Activated CD4-positive, CD25-positive, alpha-beta regulatory T cell (primary cell): Measurements from ENCODE around the gene UGT2A3.
"Not testable (repeated sequence)": the region's sequence is repeated elsewhere in the genome, so short reads cannot be mapped to it uniquely, and the experiment has no call there.

Source experiments
- DNase-seq, 4 experiments: peaks; one replicate each; lab custom pipeline; 2025; lab: John Stamatoyannopoulos, UW

UGT2A3 gene

DNA sequence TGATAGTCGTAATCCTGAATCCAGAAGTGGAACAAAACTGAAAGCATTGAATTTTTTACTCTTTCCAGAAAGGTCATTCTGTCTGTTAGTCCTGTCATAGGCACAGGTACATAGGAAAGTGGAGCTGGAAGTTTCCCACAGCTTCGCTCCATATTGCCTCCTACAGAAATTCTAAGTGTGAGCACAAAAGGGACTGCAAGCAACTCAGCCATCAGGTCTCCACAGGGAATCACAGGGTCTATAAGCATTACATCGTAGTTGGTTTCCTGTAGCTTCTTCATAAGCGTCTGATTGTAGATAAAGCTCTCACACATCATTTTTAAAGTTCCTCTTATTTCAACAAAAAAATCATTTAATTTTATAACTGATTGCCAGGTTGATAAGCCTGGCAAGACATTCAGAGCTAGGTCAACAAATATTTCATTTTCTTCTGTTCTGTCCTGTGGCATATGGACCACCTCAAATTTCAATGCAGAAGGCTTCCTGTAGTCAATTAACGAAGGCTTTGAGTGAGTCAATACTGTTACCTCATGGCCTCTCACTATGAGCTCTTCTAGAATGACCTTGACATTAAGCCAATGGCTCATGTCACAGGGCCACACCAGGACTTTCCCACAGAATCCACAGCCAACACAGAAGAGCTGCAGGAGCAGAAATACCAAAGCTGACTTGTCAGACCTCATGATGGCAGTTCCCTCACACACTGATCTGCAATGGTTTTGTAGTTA lies at the start of gene UGT2A3:
UGT2A3 (minus strand) TSS at position 727 of the 728 bp plus-strand sequence; CDS start at position 683, 44 bp downstream.
- DNase-seq = no peak

GRCh38 chr4:68997040-68997439 lies 45.4 kb upstream of the UGT2A3 start:
- DNase-seq = no peak

DNA sequence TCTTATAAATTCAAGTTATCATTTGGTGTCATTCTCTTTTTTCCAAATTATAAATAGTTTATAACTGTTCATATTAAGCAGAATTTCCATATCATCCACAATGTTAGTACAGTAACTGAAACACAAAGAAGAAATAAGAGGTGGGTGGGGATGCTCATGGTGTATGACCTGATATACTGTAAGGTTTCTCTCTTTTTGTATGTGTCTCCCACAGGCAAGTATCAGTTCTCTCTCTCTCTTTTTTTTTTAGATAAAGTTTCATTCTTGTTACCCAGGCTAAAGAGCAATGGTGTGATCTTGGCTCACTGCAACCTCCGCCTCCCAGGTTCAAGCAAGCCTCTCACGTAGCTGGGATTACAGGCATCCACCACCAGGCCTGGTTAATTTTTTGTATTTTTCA lies 43.7 kb upstream of the UGT2A3 start:
- DNase-seq = no peak

- no peak for DNase-seq
These were observed 35.4 kb upstream of the UGT2A3 start for GRCh38 chr4:68987007-68987406.

DNA sequence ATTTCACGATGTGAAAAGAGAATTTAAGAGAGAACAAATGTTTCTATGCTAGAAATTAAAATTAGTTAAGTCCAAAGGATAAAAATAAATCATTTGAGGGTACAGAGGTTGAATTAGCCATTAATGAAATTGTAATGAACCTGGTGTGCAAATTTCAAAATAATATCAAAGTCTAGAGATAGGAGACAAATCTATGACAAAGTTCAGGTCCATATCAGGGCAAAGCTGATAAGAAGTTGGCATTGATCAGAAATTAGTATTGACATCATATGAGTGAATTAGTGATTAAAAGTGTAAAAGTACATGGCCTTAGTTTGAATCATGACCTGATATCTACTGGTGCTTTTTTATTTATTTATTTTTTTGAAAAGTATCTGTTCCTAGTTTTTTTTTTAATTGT lies 33.8 kb upstream of the UGT2A3 start:
- no peak for DNase-seq

GRCh38 chr4:68984947-68985346 lies 33.3 kb upstream of the UGT2A3 start:
- DNase-seq = no peak

- DNase-seq = no peak
These were observed 11.8 kb upstream of the UGT2A3 start for GRCh38 chr4:68963374-68963773.

DNA sequence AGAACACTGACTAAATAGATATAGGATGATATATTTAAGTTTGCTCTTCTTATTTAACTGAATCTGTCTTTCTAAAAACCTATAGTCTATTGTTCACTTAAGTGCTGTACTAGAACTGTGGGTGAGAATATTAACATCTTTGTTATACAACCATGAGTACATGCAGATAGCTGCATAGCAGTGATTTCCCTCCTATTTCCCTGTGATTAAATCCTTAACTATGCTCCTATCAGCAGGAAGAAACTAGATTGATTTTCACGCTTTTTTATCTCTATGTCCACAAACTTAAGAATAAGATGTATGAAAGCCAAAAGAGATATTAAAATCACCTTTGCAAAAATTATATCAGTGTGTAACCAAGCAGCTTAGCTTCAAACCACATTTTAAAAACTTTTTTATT lies 11.3 kb upstream of the UGT2A3 start:
- DNase-seq = no peak

DNA sequence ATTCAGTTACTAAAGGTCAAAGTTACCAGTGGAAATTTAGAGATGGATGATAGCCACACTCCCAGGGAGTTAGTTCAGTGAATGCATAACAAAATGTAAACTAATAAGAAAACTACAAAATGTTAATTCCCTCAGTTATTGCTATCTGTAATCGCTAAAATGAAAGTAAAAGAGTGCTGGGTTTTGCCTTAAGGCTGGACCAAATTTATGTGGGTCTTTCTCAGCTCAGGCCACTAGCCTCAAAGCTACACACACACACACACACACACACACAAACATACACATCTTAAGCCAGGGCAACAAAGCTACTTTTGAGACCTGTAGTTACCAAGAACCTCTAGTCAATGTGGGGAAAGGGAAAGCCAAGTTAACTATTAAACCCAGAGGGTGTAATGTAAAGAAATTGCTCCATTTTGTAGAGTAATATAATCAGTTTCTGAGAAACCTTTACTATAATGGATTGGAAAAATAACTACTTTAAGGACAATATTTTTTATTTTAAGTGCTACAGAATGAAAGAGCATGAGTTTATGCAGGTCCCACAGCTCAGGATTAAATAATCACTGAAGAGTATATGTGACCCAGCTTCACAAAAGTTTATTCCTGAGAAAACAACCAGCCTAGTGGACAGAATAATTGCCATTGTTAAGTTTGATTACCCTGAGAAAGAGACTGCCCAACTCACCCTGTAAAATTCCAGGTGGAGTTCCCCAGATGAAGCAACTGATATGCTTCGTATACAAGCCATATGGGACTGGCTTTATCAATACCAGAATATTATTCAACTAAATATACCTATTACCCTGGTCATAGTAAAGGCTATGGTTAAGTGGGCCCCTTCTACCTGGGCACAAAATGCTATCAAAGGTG lies 8.9 kb upstream of the UGT2A3 start:
- no peak for DNase-seq

- DNase-seq = not testable (repeated sequence)
These were observed 7.5 kb upstream of the UGT2A3 start for GRCh38 chr4:68959085-68959484.

- DNase-seq = no peak
These were observed 2.5 kb upstream of the UGT2A3 start for GRCh38 chr4:68954126-68954525.

GRCh38 chr4:68953056-68953596 lies 1.5 kb upstream of the UGT2A3 start:
- DNase-seq = no peak

DNA sequence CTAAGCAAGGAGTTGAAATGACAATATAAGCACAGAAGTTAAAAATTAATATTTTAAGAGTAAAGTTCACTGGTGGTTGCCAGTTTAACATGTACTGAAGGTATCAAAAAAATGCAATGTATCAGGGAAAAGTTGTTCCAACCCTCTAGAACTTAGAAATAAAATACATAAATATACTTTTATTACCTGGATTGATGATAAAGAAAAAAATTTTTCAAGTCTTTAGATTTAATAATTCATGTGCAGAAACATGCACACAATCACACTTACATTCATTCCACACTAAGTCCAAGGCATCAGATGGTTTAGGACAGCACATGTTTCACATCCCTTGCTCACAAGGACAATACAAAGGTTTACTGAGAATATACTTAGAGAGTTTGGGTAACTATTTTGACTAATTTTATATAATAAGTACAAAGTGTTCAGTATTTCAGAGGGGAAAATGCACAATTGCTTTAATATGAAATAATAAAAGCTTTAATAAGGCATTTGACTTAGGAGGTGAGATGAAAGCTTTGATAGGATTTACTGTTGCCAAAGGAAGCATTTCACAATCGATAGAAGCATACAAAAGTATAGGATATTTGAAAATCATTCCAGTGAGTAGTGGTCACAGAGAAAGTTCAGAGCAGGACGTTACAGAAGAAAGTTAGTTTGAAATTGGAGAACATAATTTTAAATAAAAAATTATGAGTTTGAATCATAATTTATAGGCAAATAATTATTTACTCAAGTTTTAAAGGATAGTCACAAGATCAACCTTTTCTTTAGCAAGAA lies 392 bp upstream of the UGT2A3 start:
- no peak for DNase-seq

DNA sequence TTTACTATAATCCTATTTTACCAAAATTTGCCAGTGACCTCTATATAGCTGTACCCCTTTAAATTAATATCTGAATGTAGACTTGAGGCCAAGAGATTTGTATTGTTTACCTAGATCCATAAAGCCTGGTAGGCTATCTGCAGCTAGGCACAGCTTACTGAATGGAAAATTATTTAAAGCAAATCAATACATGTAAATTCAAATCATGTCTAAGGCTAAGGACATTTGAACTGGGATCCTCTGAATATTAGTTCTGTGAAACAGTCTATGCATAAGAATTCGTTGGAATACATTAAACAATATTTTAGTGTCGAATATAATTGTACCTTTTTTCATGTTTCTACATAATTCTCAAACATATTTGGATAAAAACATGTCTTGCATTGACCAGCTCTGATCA lies 1.6 kb downstream of the UGT2A3 start:
- no peak for DNase-seq

DNA sequence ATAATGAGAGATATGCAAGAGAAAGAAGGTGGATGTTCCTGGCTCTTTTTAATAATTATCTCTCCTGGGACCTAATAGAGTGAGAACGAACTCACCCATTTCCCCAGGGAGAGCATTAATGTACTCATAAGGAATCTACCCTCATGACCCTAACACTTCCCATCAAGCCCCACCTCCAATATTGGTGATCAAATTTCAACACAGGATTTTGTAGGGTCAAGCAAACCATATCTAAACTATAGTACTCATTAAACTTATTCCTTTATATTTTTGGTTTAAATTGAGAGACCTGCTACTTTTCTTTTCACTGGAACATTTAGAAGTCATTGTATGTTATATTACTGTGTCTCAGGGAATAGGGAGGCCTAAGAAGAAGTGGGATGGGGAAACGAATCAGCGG lies 2.6 kb downstream of the UGT2A3 start:
- DNase-seq = no peak

DNA sequence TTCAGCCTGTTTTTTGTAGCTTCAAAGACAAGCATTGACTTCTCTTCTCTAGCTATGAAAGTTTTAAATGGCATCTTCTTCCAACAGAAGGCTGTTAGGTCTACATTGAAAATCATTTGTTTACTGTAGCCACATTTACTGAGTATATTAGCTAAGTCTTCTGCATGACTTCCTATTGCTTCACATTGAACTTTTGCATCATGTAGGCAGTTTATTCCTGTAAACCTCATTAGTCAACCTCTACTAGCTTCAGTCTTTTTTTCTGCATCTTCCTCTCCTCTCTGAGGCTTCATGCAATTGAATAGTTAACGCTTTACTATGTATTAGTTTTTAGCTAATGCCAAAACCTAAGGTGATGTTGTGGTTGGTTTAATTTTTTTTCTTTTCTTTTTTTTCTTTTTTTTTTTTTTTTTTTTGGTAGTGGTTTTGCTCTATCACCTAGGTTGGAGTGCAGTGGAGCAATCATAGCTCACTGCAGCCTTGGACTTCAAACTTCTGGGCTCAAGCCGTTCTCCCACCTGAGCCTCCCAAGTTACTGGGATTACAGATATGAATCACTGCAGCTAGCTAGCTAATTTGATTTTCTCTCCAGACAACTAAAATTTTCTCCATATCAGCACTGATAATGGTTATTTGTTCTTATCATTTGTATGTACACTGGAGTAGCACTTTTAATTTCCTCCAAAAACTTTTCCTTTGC lies 3.4 kb downstream of the UGT2A3 start:
- DNase-seq = no peak

DNA sequence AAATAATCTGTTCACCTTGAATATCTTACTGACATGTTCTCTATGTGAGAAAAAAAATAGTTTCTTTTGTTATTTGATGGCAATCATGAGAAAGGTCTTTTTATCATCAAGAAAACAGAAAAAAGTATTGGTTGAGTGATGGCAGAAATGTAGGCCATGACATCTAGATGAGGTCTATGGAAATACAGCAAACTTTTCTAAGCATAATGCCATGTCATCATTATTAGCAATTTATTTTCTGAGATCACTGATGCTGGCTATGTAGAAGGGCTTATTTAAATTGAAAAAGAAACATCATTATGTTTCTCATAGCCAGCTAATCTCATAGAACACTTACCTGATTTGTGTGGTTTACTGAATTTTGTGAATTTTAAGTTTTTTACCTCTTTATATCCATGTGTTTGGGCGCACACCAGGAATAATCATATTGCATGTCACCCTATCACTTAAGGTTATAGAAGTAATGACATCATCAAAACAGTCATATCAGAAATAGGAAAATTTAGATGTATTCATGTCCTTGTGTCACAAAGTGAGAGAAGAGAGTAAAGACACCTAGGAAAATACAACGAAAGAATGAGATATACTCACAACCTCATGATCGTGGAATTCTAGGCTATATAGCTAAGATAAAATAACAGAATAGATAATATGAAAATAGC lies 22.4 kb downstream of the UGT2A3 start:
- no peak for DNase-seq

GRCh38 chr4:68927165-68927564 lies 24.4 kb downstream of the UGT2A3 start:
- no peak for DNase-seq

DNA sequence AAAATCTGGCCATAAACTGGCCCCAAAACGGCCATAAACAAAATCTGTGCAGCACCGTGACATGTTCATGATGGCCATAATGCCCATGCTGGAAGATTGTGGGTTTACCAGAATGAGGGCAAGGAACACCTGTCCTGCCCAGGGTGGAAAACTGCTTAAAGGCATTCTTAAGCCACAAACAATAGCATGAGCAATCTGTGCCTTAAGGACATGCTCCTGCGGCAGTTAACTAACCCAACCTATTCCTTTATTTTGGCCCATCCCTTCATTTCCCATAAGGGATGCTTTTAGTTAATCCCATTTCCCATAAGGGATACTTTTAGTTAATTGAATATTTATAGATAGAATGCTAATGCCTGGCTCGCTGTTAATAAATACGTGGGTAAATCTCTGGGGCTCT lies 29.4 kb downstream of the UGT2A3 start:
- DNase-seq = not testable (repeated sequence)

DNA sequence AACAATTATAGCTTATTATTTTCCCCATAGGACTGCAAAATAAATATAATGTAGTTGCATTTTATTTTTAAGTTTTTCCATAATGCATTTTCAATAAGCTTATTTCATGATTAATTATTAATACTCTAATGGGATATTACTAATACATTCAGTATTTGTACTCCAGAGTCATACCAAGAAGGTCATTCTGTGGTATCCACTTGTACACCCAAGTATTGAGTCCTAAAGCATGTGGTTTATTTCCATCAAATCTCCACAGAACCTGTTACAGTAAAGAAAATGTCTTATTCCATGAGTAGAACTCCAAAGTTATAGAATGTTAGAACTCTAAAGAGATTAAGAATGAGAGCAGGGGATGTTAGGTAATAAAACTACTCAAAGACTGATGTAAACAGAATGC lies 30.6 kb downstream of the UGT2A3 start:
- no peak for DNase-seq

DNA sequence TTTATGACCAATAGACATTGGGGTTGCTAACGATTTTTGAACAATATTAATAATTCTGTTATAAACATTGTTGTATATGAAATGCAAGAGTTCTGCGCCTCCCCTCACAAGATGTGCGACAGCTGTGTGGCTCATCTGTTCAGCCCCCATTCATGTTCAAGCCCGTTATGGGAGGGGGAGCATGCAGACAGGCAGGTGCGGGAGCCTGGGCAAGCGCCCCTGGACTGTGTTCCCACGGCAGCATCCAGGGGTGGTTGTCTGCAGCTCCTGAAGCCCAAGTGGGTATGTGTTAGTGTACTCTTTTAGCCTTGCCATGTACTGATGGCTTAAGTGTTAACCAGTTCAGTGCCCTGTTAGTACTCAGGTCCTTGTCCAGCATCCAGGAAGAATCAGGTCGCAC lies 34.6 kb downstream of the UGT2A3 start:
- no peak for DNase-seq
